Gastroesophageal sphincter (tissue), 4 donors: ENCODE measurements around the gene CACFD1. TPM values are rescaled to one million over a fixed set of nuclear protein-coding genes. Genes with fewer than 3 reads are reported as not detected.
A peak's percentile ranks its signal among the peaks of the same experiment; 100 is the strongest.

Source experiments
- ATAC-seq: fragments of 150-250 bp; one replicate; pipeline ENCODE4 v1.9.1; 2016; ENCODE audit warnings: mild to moderate bottlenecking, moderate library complexity
- H3K27ac ChIP-seq, 4 donors: fragments of 200-600 bp; sonication (generic) in 3 of 4; 1 replicate in 3 of 4; 2 replicates in 1 of 4; pipeline ENCODE4 v1.5.1; 2016 to 2019
- H3K27me3 ChIP-seq: fragments of 200-600 bp; sonication (generic); one replicate; pipeline ENCODE4 v1.5.1; 2019
- H3K36me3 ChIP-seq, 2 donors: fragments of 200-600 bp; sonication (generic); one replicate each; pipeline ENCODE4 v1.5.1; 2019; ENCODE audit warnings: control low read depth in 1 of 2
- H3K4me1 ChIP-seq, 3 donors: fragments of 200-600 bp; sonication (generic); 1 replicate in 2 of 3; 2 replicates in 1 of 3; pipeline ENCODE4 v1.5.1; 2016 to 2019; ENCODE audit warnings: control low read depth in 2 of 3
- H3K4me3 ChIP-seq, 2 donors: fragments of 200-600 bp; sonication (generic); one replicate each; pipeline ENCODE4 v1.5.1; 2019; ENCODE audit warnings: mild to moderate bottlenecking in 1 of 2, moderate library complexity in 1 of 2
- H3K9me3 ChIP-seq, 3 donors: fragments of 200-600 bp; sonication (generic); one replicate each; pipeline ENCODE4 v1.5.1; 2017 to 2019; ENCODE audit warnings: control low read depth in 2 of 3
- CTCF ChIP-seq, 4 experiments: fragments of 200-600 bp in 2 of 4; fragments of 450-650 bp in 2 of 4; sonication (generic) in 1 of 4; IDR thresholded peaks; one replicate each; pipeline ENCODE4 v1.5.1; 2017 to 2019; ENCODE audit warnings: antibody characterized with exemption in 4 of 4, mild to moderate bottlenecking in 2 of 4, moderate library complexity in 2 of 4
- EP300 ChIP-seq: sonication (generic); formaldehyde crosslinking; IDR thresholded peaks from one replicate; pipeline ENCODE4 v1.6.1; 2017; ENCODE audit warnings: antibody characterized with exemption, mild to moderate bottlenecking
- POLR2A ChIP-seq, 2 donors: fragments of 450-650 bp; IDR thresholded peaks; one replicate each; pipeline ENCODE4 v1.6.1; 2017; ENCODE audit warnings: antibody characterized with exemption in 2 of 2, mild to moderate bottlenecking in 2 of 2, moderate library complexity in 1 of 2
- POLR2AphosphoS5 ChIP-seq: sonication (generic); formaldehyde crosslinking; IDR thresholded peaks from one replicate; pipeline ENCODE4 v1.6.1; 2017; ENCODE audit warnings: antibody characterized with exemption
- WGBS, 2 donors: methylation state at CpG; one replicate each; pipeline ENCODE4 v1.1.5; 2018; ENCODE audit warnings: low coverage in 1 of 2; 5-methylcytosine and 5-hydroxymethylcytosine counted together
- total RNA-seq, 4 donors: library from RNA; depleted of rRNA; stranded (reverse); fragments of >200 nt; gene quantifications; one replicate each; pipeline ENCODE4 v1.1.0, GENCODE V29; 2016

Gene CACFD1
- total RNA-seq, 4 donors from 2014 or later: 15.3 to 22.3 (median 16.0) TPM

GRCh38 chr9:133456409-133456808 is 3.4 kb upstream of the CACFD1 start:
- no peaks in the 10 kb centered on the region for H3K27me3 ChIP-seq
- no peaks in the 10 kb centered on the region for H3K36me3 ChIP-seq
- no peak overlapping the region for H3K27ac ChIP-seq
- no peak for ATAC-seq
- no peak overlapping the region for H3K4me3 ChIP-seq
- H3K9me3 ChIP-seq: no peaks in the 10 kb centered on the region
- no CpG with 5 or more reads among the region's 9 CpGs for WGBS, 2 donors
- H3K4me1 ChIP-seq: peaks cover 0 to 21% (median 4%) of the 10 kb centered on the region in 3 donors
- TF ChIP-seq POLR2A (IDR thresholded peaks at IDR 0.05): no peak
- no peak for TF ChIP-seq EP300
- no peak for TF ChIP-seq CTCF (IDR thresholded peaks at IDR 0.05)
- TF ChIP-seq POLR2AphosphoS5: no peak

DNA sequence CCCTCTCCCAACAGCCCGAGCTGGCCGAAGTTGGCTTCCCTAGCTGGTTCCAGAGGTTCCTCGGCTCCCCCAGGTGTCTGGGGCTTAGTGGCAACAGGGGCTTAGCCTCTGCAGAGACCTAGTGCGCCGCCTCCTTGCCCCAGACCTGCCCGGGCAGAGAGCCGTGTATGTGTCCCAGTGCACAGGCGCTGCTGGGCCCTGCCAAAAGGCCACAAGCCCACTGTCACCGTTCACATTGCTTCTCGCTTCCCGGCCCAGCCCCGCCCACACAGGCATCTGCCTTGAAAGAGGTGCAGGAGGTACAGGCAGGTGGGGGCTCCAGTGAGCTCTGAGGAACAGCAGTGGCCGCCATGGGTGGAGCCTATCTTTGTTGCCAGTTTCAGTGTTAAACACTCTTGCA is 2.5 kb upstream of the CACFD1 start:
- 95% methylated on average over 4 of the region's 13 CpGs; no CpG with 5 or more reads in 1 of the 2 donors for WGBS, 2 donors
- TF ChIP-seq CTCF (IDR thresholded peaks at IDR 0.05): no peak
- no peak for TF ChIP-seq POLR2AphosphoS5
- TF ChIP-seq POLR2A (IDR thresholded peaks at IDR 0.05): no peak
- no peak for TF ChIP-seq EP300
- Histone ChIP-seq H3K36me3 (no peaks in the 10 kb centered on the region), H3K4me3 (no peak overlapping the region), H3K4me1 (peaks cover 0 to 28% (median 4%) of the 10 kb centered on the region in 3 donors), H3K9me3 (no peaks in the 10 kb centered on the region), H3K27me3 (no peaks in the 10 kb centered on the region), H3K27ac (no peak overlapping the region)
- ATAC-seq: no peak

DNA sequence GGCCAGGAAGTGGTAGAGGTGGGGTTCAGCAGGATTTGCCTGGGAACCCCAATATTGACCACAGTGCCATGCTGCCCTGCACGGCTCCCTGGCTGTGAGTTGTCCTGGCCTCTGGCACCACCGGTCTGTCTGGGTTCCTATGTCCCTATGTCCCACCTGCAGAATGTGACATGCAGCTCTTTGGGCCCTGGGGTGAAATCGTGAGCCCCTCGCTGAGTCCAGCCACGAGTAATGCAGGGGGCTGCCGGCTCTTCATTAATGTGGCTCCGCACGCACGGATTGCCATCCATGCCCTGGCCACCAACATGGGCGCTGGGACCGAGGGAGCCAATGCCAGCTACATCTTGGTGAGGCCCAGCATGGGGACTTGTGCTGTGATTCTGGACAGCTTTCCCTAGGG is 2.0 kb upstream of the CACFD1 start:
- Histone ChIP-seq H3K4me3 (no peak overlapping the region), H3K27me3 (no peaks in the 10 kb centered on the region), H3K9me3 (no peaks in the 10 kb centered on the region), H3K36me3 (no peaks in the 10 kb centered on the region), H3K27ac (no peak overlapping the region), H3K4me1 (peaks cover 0 to 28% (median 4%) of the 10 kb centered on the region in 3 donors)
- TF ChIP-seq CTCF (IDR thresholded peaks at IDR 0.05): no peak
- TF ChIP-seq EP300: no peak
- TF ChIP-seq POLR2AphosphoS5: no peak
- no peak for TF ChIP-seq POLR2A (IDR thresholded peaks at IDR 0.05)
- ATAC-seq: no peak
- WGBS, 2 donors: no CpG with 5 or more reads among the region's 11 CpGs

DNA sequence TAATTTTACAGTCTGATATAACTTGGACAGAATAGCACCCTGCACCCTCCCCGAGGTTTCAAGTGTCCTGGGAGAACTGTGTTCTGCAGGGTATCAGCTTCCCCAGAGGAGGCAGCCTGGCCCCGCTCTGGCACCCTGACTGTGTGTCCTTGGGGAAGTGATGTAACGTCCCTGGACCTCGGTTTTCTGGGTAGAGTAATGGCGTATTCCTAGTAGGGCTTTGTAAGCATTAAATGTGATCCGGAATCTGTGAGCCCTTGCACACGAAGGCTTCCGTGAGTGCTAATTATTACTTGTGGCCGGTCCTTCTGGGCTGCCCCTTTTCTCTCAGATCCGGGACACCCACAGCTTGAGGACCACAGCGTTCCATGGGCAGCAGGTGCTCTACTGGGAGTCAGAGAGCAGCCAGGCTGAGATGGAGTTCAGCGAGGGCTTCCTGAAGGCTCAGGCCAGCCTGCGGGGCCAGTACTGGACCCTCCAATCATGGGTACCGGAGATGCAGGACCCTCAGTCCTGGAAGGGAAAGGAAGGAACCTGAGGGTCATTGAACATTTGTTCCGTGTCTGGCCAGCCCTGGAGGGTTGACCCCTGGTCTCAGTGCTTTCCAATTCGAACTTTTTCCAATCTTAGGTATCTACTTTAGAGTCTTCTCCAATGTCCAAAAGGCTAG is 1.0 kb upstream of the CACFD1 start:
- H3K4me3 ChIP-seq: peak overlapping the region in 1 of 2 donors; percentile 90
- ATAC-seq: no peak
- H3K4me1 ChIP-seq: peaks cover 0 to 28% (median 4%) of the 10 kb centered on the region in 3 donors
- H3K36me3 ChIP-seq: peaks cover 0 to 7% of the 10 kb centered on the region in 2 donors
- TF ChIP-seq EP300 (no peak), POLR2AphosphoS5 (no peak), CTCF (IDR thresholded peaks at IDR 0.05) (no peak), POLR2A (IDR thresholded peaks at IDR 0.05) (no peak)
- H3K27me3 ChIP-seq: no peaks in the 10 kb centered on the region
- H3K9me3 ChIP-seq: no peaks in the 10 kb centered on the region
- 68% methylated on average over 6 of the region's 16 CpGs; no CpG with 5 or more reads in 1 of the 2 donors for WGBS, 2 donors
- peak overlapping the region in 3 of 4 donors; percentile 90 to 97 (median 96) for H3K27ac ChIP-seq
